Measurements from ENCODE around the gene NKD2.
"Not testable (repeated sequence)": the region's sequence is repeated elsewhere in the genome, so short reads cannot be mapped to it uniquely, and the experiment has no call there.

NKD2 gene

GRCh38 chr5:968881-969280 lies 39.7 kb upstream of the NKD2 start:
- Histone ChIP-seq H3K27me3 (ENCODE audit: insufficient read depth, insufficient read length) (no peaks in the 10 kb centered on the region), H3K4me1 (ENCODE audit: insufficient read depth, insufficient read length) (no peaks in the 10 kb centered on the region)
- DNase-seq (ENCODE audit: low read depth, low spot score): no peak

GRCh38 chr5:969408-969839 lies 39.2 kb upstream of the NKD2 start:
- H3K36me3 ChIP-seq (ENCODE audit: insufficient read depth, insufficient read length, low read length): no peaks in the 10 kb centered on the region
- TF ChIP-seq ZNF274 (IDR thresholded peaks at IDR 0.05; ENCODE audit: low read depth, low read length) (no peak), YY1 (IDR thresholded peaks at IDR 0.05; ENCODE audit: insufficient read depth, insufficient read length) (no peak), SUZ12 (IDR thresholded peaks at IDR 0.05; ENCODE audit: extremely low read depth, insufficient read depth, insufficient read length) (no peak)
- no peak overlapping the region for H3K4me3 ChIP-seq (ENCODE audit: insufficient read length, low read depth)
- H3K27me3 ChIP-seq (ENCODE audit: insufficient read depth, insufficient read length): no peaks in the 10 kb centered on the region
- H3K4me1 ChIP-seq (ENCODE audit: insufficient read depth, insufficient read length): no peaks in the 10 kb centered on the region
- H3K9ac ChIP-seq (ENCODE audit: insufficient read length, low read depth): no peak overlapping the region
- no peaks in the 10 kb centered on the region for H3K9me3 ChIP-seq (ENCODE audit: insufficient read depth, low read length)
- no peak for DNase-seq (ENCODE audit: low read depth, low spot score)

More at GRCh38 chr5:968881-969280, 39.7 kb upstream of the NKD2 start:
- TF ChIP-seq SUZ12 (IDR thresholded peaks at IDR 0.05; ENCODE audit: extremely low read depth, insufficient read depth, insufficient read length) (no peak), YY1 (IDR thresholded peaks at IDR 0.05; ENCODE audit: insufficient read depth, insufficient read length) (no peak), ZNF274 (IDR thresholded peaks at IDR 0.05; ENCODE audit: low read depth, low read length) (no peak)
- Histone ChIP-seq H3K4me3 (ENCODE audit: insufficient read length, low read depth) (no peak overlapping the region), H3K36me3 (ENCODE audit: insufficient read depth, insufficient read length, low read length) (no peaks in the 10 kb centered on the region), H3K9me3 (ENCODE audit: insufficient read depth, low read length) (no peaks in the 10 kb centered on the region), H3K9ac (ENCODE audit: insufficient read length, low read depth) (no peak overlapping the region)

DNA sequence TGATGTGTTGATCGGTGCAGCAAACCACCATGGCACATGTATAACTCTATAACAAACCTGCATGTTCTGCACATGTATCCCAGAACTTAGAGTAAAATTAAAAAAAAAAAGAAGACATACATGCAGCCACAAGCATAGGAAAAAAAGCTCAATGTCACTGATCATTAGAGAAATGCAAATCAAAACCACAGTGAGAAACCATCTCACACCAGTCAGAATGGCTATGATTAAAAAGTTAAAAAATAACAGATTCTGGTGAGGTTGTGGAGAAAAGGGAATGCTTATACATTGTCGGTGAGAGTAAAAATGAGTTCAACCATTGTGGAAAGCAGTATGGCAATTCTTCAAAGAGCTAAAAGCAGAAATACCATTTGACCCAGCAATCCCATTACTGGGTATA lies 36.0 kb upstream of the NKD2 start:
- DNase-seq (ENCODE audit: low read depth, low spot score); H3K4me3 ChIP-seq (ENCODE audit: insufficient read length, low read depth); H3K27me3 ChIP-seq (ENCODE audit: insufficient read depth, insufficient read length); H3K4me1 ChIP-seq (ENCODE audit: insufficient read depth, insufficient read length); H3K9ac ChIP-seq (ENCODE audit: insufficient read length, low read depth); H3K9me3 ChIP-seq (ENCODE audit: insufficient read depth, low read length); H3K36me3 ChIP-seq (ENCODE audit: insufficient read depth, insufficient read length, low read length): not testable (repeated sequence)

GRCh38 chr5:976849-977751 lies 31.5 kb upstream of the NKD2 start:
- Histone ChIP-seq H3K4me1 (ENCODE audit: insufficient read depth, insufficient read length) (no peaks in the 10 kb centered on the region), H3K36me3 (ENCODE audit: insufficient read depth, insufficient read length, low read length) (no peaks in the 10 kb centered on the region), H3K27me3 (ENCODE audit: insufficient read depth, insufficient read length) (no peaks in the 10 kb centered on the region), H3K9me3 (ENCODE audit: insufficient read depth, low read length) (no peaks in the 10 kb centered on the region), H3K9ac (ENCODE audit: insufficient read length, low read depth) (no peak overlapping the region), H3K4me3 (ENCODE audit: insufficient read length, low read depth) (no peak overlapping the region)
- no peak for DNase-seq (ENCODE audit: low read depth, low spot score)
- no peak for TF ChIP-seq YY1 (IDR thresholded peaks at IDR 0.05; ENCODE audit: insufficient read depth, insufficient read length)
- no peak for TF ChIP-seq SUZ12 (IDR thresholded peaks at IDR 0.05; ENCODE audit: extremely low read depth, insufficient read depth, insufficient read length)
- no peak for TF ChIP-seq ZNF274 (IDR thresholded peaks at IDR 0.05; ENCODE audit: low read depth, low read length)

- TF ChIP-seq ZNF274 (IDR thresholded peaks at IDR 0.05; ENCODE audit: low read depth, low read length) (no peak), SUZ12 (IDR thresholded peaks at IDR 0.05; ENCODE audit: extremely low read depth, insufficient read depth, insufficient read length) (no peak), YY1 (IDR thresholded peaks at IDR 0.05; ENCODE audit: insufficient read depth, insufficient read length) (no peak)
- Histone ChIP-seq H3K36me3 (ENCODE audit: insufficient read depth, insufficient read length, low read length) (no peaks in the 10 kb centered on the region), H3K4me3 (ENCODE audit: insufficient read length, low read depth) (no peak overlapping the region), H3K4me1 (ENCODE audit: insufficient read depth, insufficient read length) (no peaks in the 10 kb centered on the region), H3K9ac (ENCODE audit: insufficient read length, low read depth) (no peak overlapping the region), H3K9me3 (ENCODE audit: insufficient read depth, low read length) (no peaks in the 10 kb centered on the region), H3K27me3 (ENCODE audit: insufficient read depth, insufficient read length) (no peaks in the 10 kb centered on the region)
- DNase-seq (ENCODE audit: low read depth, low spot score): no peak
Observed at GRCh38 chr5:978054-978453, 30.5 kb upstream of the NKD2 start.

GRCh38 chr5:978693-979092 lies 29.9 kb upstream of the NKD2 start:
- TF ChIP-seq ZNF274 (IDR thresholded peaks at IDR 0.05; ENCODE audit: low read depth, low read length): no peak
- H3K27me3 ChIP-seq (ENCODE audit: insufficient read depth, insufficient read length): no peaks in the 10 kb centered on the region

DNA sequence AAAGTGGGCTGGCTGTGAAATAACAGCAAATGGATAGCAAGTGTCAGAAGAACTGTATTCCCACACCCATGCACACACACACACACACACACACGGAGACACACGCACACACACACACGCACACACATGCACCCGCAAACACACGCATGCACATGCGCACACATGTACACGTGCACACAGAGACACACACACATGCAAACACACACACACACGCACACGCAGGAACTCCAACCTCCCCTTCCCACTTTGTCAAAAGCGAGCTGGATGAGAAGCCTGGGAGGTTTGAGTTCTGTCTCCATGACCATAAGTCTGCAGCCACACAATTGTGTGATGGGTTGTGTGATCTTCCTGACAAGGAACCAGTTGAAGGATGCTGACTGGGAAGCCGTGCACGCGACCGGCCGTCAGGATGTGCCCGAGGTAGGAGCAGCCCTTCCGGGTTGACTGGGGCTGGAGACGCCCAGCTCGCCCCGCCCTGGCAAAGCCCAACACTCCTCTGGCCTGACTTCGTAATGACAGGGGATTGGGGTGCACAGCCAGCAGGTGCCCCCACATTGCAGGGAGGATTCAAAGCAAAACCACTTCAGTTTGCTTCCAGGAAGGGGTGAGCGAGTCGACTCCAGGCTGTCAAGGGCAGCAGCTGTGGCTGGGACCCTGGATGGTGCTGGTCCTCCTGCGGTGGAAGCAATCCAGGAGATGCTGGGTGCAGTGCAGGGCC lies 29.3 kb upstream of the NKD2 start:
- TF ChIP-seq YY1 (IDR thresholded peaks at IDR 0.05; ENCODE audit: insufficient read depth, insufficient read length): no peak
- TF ChIP-seq SUZ12 (IDR thresholded peaks at IDR 0.05; ENCODE audit: extremely low read depth, insufficient read depth, insufficient read length): no peak
- TF ChIP-seq ZNF274 (IDR thresholded peaks at IDR 0.05; ENCODE audit: low read depth, low read length): no peak
- H3K27me3 ChIP-seq (ENCODE audit: insufficient read depth, insufficient read length): no peaks in the 10 kb centered on the region
- no peak overlapping the region for H3K9ac ChIP-seq (ENCODE audit: insufficient read length, low read depth)
- H3K4me3 ChIP-seq (ENCODE audit: insufficient read length, low read depth): no peak overlapping the region
- no peaks in the 10 kb centered on the region for H3K36me3 ChIP-seq (ENCODE audit: insufficient read depth, insufficient read length, low read length)
- H3K9me3 ChIP-seq (ENCODE audit: insufficient read depth, low read length): no peaks in the 10 kb centered on the region
- no peaks in the 10 kb centered on the region for H3K4me1 ChIP-seq (ENCODE audit: insufficient read depth, insufficient read length)
- DNase-seq (ENCODE audit: low read depth, low spot score): no peak

More at GRCh38 chr5:978693-979092, 29.9 kb upstream of the NKD2 start:
- no peaks in the 10 kb centered on the region for H3K4me1 ChIP-seq (ENCODE audit: insufficient read depth, insufficient read length)
- H3K9ac ChIP-seq (ENCODE audit: insufficient read length, low read depth): no peak overlapping the region
- DNase-seq (ENCODE audit: low read depth, low spot score): no peak
- no peak overlapping the region for H3K4me3 ChIP-seq (ENCODE audit: insufficient read length, low read depth)
- H3K9me3 ChIP-seq (ENCODE audit: insufficient read depth, low read length): no peaks in the 10 kb centered on the region
- no peaks in the 10 kb centered on the region for H3K36me3 ChIP-seq (ENCODE audit: insufficient read depth, insufficient read length, low read length)
